ENCODE measurements around the gene NIPAL4.
A peak's percentile ranks its signal among the peaks of the same experiment; 100 is the strongest.

NIPAL4 gene

GRCh38 chr5:157486221-157486681 lies 26.2 kb downstream of the NIPAL4 start:
- no peak for DNase-seq

- DNase-seq = no peak
Observed at GRCh38 chr5:157486861-157487260, 26.8 kb downstream of the NIPAL4 start.

GRCh38 chr5:157487358-157487757 lies 27.3 kb downstream of the NIPAL4 start:
- DNase-seq = no peak

- no peak for DNase-seq
Observed at GRCh38 chr5:157491471-157491995, 31.5 kb downstream of the NIPAL4 start.

GRCh38 chr5:157492886-157493285 lies 32.9 kb downstream of the NIPAL4 start:
- DNase-seq = no peak

GRCh38 chr5:157494178-157494832 lies 34.3 kb downstream of the NIPAL4 start:
- DNase-seq = no peak

- DNase-seq = no peak
Observed at GRCh38 chr5:157496864-157497263, 36.9 kb downstream of the NIPAL4 start.

- no peak for DNase-seq
Observed at GRCh38 chr5:157497875-157498611, 38.0 kb downstream of the NIPAL4 start.

- no peak for DNase-seq
Observed at GRCh38 chr5:157502143-157502647, 42.2 kb downstream of the NIPAL4 start.

GRCh38 chr5:157504053-157504452 lies 44.0 kb downstream of the NIPAL4 start:
- no peak for DNase-seq

- DNase-seq = no peak
Observed at GRCh38 chr5:157505496-157505895, 45.5 kb downstream of the NIPAL4 start.

GRCh38 chr5:157506066-157506590 lies 46.1 kb downstream of the NIPAL4 start:
- no peak for DNase-seq

- no peak for DNase-seq
Observed at GRCh38 chr5:157506981-157507780, 47.2 kb downstream of the NIPAL4 start.

- DNase-seq = no peak
Observed at GRCh38 chr5:157509093-157509492, 49.1 kb downstream of the NIPAL4 start.

- DNase-seq = no peak
Observed at GRCh38 chr5:157509587-157509986, 49.6 kb downstream of the NIPAL4 start.

GRCh38 chr5:157510682-157511081 lies 50.7 kb downstream of the NIPAL4 start:
- DNase-seq = no peak

- peak; percentile 7 to 14 for DNase-seq
Observed at GRCh38 chr5:157511651-157512644, 51.9 kb downstream of the NIPAL4 start.

GRCh38 chr5:157513182-157513581 lies 53.2 kb downstream of the NIPAL4 start:
- no peak for DNase-seq

GRCh38 chr5:157514974-157515373 lies 55.0 kb downstream of the NIPAL4 start:
- no peak for DNase-seq

GRCh38 chr5:157516006-157516405 lies 56.0 kb downstream of the NIPAL4 start:
- DNase-seq = no peak

GRCh38 chr5:157516626-157517325 lies 56.8 kb downstream of the NIPAL4 start:
- DNase-seq = no peak
